Neural cell (in vitro differentiated cells): ENCODE results near the gene NSFL1C.

ENCODE experiments used
- EP300 ChIP-seq: fragments of 450-650 bp; conservative IDR thresholded peaks from 2 replicates; pipeline ENCODE4 v1.6.1; 2014; ENCODE audit warnings: antibody characterized with exemption, mild to moderate bottlenecking, moderate library complexity; ENCODE audit not compliant: poor library complexity, severe bottlenecking
- EZH2 ChIP-seq: fragments of 200-600, 300-800 bp; shearing (Covaris generic), sonication (generic); IDR thresholded peaks from 2 replicates; pipeline ENCODE4 v1.6.1; 2014; ENCODE audit warnings: antibody characterized with exemption, low read length, borderline replicate concordance, mild to moderate bottlenecking; ENCODE audit not compliant: insufficient read depth, poor library complexity, severe bottlenecking
- POLR2AphosphoS5 ChIP-seq: IDR thresholded peaks from 2 replicates; pipeline ENCODE4 v1.6.1; 2012
- REST ChIP-seq: IDR thresholded peaks from 2 replicates; pipeline ENCODE4 v1.6.1; 2012; ENCODE audit warnings: borderline replicate concordance
- TAF1 ChIP-seq: IDR thresholded peaks from 2 replicates; pipeline ENCODE4 v1.6.1; 2012; ENCODE audit warnings: low read depth
- TF ChIP-seq, protein P1 (sequence below): fragments of 450-650 bp; IDR thresholded peaks from 2 replicates; pipeline ENCODE4 v1.5.1; 2014; ENCODE audit warnings: antibody characterized with exemption, mild to moderate bottlenecking, moderate library complexity; ENCODE audit not compliant: poor library complexity, severe bottlenecking

GRCh38 chr20:1490643-1491195 lies 24.1 kb upstream of the NSFL1C start:
- TF ChIP-seq, protein P1, sequence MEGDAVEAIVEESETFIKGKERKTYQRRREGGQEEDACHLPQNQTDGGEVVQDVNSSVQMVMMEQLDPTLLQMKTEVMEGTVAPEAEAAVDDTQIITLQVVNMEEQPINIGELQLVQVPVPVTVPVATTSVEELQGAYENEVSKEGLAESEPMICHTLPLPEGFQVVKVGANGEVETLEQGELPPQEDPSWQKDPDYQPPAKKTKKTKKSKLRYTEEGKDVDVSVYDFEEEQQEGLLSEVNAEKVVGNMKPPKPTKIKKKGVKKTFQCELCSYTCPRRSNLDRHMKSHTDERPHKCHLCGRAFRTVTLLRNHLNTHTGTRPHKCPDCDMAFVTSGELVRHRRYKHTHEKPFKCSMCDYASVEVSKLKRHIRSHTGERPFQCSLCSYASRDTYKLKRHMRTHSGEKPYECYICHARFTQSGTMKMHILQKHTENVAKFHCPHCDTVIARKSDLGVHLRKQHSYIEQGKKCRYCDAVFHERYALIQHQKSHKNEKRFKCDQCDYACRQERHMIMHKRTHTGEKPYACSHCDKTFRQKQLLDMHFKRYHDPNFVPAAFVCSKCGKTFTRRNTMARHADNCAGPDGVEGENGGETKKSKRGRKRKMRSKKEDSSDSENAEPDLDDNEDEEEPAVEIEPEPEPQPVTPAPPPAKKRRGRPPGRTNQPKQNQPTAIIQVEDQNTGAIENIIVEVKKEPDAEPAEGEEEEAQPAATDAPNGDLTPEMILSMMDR = no peak
- no peak for TF ChIP-seq EP300
- no peak for TF ChIP-seq TAF1
- no peak for TF ChIP-seq REST
- TF ChIP-seq POLR2AphosphoS5 = no peak
- TF ChIP-seq EZH2 = no peak
